K562 (cell line): ENCODE measurements around the gene PCNX3. TPM values are rescaled to one million over a fixed set of nuclear protein-coding genes. Genes with fewer than 3 reads are reported as not detected.

Source experiments
- CEBPZ ChIP-seq: fragments of 150-350 bp; IDR thresholded peaks from 2 replicates; pipeline ENCODE4 v1.6.1; 2014; ENCODE audit warnings: low read depth, mild to moderate bottlenecking, low read length, borderline replicate concordance
- HDAC3 ChIP-seq: fragments of 450-650 bp; IDR thresholded peaks from 2 replicates; pipeline ENCODE4 v1.6.1; 2018; ENCODE audit warnings: borderline replicate concordance, mild to moderate bottlenecking, moderate library complexity; ENCODE audit not compliant: partially characterized antibody
- HNRNPK ChIP-seq: fragments of 200-400 bp; formaldehyde crosslinking; IDR thresholded peaks from one replicate; pipeline ENCODE4 v1.6.1; 2018; ENCODE audit warnings: mild to moderate bottlenecking, low read depth, low read length; ENCODE audit not compliant: poor library complexity, severe bottlenecking
- HNRNPL ChIP-seq: fragments of 200-400 bp; formaldehyde crosslinking; IDR thresholded peaks from 2 replicates; pipeline ENCODE4 v1.6.1; 2017; ENCODE audit warnings: low read depth, mild to moderate bottlenecking, low read length
- MEF2A ChIP-seq: IDR thresholded peaks from 2 replicates; pipeline ENCODE4 v1.6.1; 2011; ENCODE audit warnings: low read depth, mild to moderate bottlenecking, low read length, moderate library complexity; ENCODE audit not compliant: control insufficient read depth
- MIER1 ChIP-seq: fragments of 450-650 bp; IDR thresholded peaks from 2 replicates; pipeline ENCODE4 v1.6.1; 2016; ENCODE audit warnings: antibody characterized with exemption, mild to moderate bottlenecking, low read depth
- NR0B1 ChIP-seq: fragments of 450-650 bp; IDR thresholded peaks from one replicate; pipeline ENCODE4 v1.6.1; 2018; ENCODE audit warnings: mild to moderate bottlenecking, moderate library complexity; ENCODE audit not compliant: partially characterized antibody
- NR2C2 ChIP-seq, 2 experiments: fragments of 200-800 bp in 1 of 2; sonication (Bioruptor generic) in 1 of 2; sonication (generic) in 1 of 2; formaldehyde crosslinking in 1 of 2; IDR thresholded peaks; 2 replicates each; pipeline versions ENCODE4 v1.6.1 to v1.8.0; 2016 to 2022; ENCODE audit warnings: mild to moderate bottlenecking in 1 of 2, missing compliant biosample characterization in 1 of 2, missing genetic modification characterization in 1 of 2, missing genetic modification reagents in 1 of 2
- POU5F1 ChIP-seq: fragments of 150-350 bp; IDR thresholded peaks from 2 replicates; pipeline ENCODE4 v1.6.1; 2014; ENCODE audit warnings: borderline replicate concordance, low read length, low read depth, mild to moderate bottlenecking; ENCODE audit not compliant: partially characterized antibody
- PTTG1 ChIP-seq: fragments of 450-650 bp; IDR thresholded peaks from 2 replicates; pipeline ENCODE4 v1.6.1; 2016; ENCODE audit warnings: low read depth, mild to moderate bottlenecking, missing genetic modification characterization, missing compliant biosample characterization
- RUNX1 ChIP-seq: sonication (generic); IDR thresholded peaks from 2 replicates; pipeline ENCODE4 v1.6.1; 2016; ENCODE audit warnings: antibody characterized with exemption, low read depth
- ZKSCAN8 ChIP-seq: fragments of 200-800 bp; sonication (Bioruptor generic); IDR thresholded peaks from 2 replicates; pipeline ENCODE4 v1.6.1; 2016; ENCODE audit warnings: missing genetic modification characterization, missing compliant biosample characterization
- ZNF436 ChIP-seq: fragments of 250-450, 450-650 bp; sonication (Bioruptor Pico); formaldehyde crosslinking; IDR thresholded peaks from 2 replicates; pipeline ENCODE4 v1.7.0; 2020; ENCODE audit warnings: mild to moderate bottlenecking
- ZNF512 ChIP-seq: IDR thresholded peaks from 2 replicates; pipeline ENCODE4 v1.6.1; 2016; ENCODE audit warnings: missing genetic modification characterization, missing compliant biosample characterization
- polyA plus RNA-seq, 8 experiments: library from polyadenylated mRNA; depleted of rRNA in 4 of 8; stranded (reverse) in 5 of 8; unstranded in 3 of 8; fragments of >200 nt; fragmentation: Nextera tagmentation in 2 of 8; fragmentation: Illumina TruSeq in 1 of 8; extraction: Ambion mirVana in 2 of 8; extraction: Trizol in 1 of 8; gene quantifications; 2 replicates each; pipeline versions ENCODE4 v1.2.1 to v1.2.3, GENCODE V29; 2011 to 2014; ENCODE audit warnings: inconsistent platforms in 1 of 8, missing spikeins in 1 of 8
- total RNA-seq, 7 experiments: library from RNA; depleted of rRNA in 6 of 7; stranded (reverse); fragments of >200 nt in 6 of 7; fragmentation: Illumina TruSeq in 2 of 7; extraction: Trizol in 2 of 7; gene quantifications; 2 replicates each; pipeline versions ENCODE4 v1.2.1 to v1.2.3, GENCODE V29; 2011 to 2021; ENCODE audit warnings: low replicate concordance in 1 of 7
- TF ChIP-seq, protein P1 (sequence below): fragments of 250-450 bp; sonication (Bioruptor Pico); IDR thresholded peaks from 2 replicates; pipeline ENCODE4 v1.5.0; 2022; ENCODE audit warnings: mild to moderate bottlenecking

The PCNX3 gene
- total and polyA plus RNA-seq, 9 of the 15 experiments (the other 6 are each of a cell fraction or from before 2014, with no cell fraction given): 0.11 to 47.8 (median 12.8) TPM

- TF ChIP-seq MEF2A (0 out of 2 replicates have a peak, but pooled peaks have one; percentile 3), NR0B1 (no peak), HNRNPL (no peak), ZKSCAN8 (CRISPR knock-in tag) (no peak), POU5F1 (no peak), CEBPZ (no peak), PTTG1 (no peak), NR2C2 (CRISPR knock-in tag; IDR thresholded peaks at IDR 0.05) (peak; percentile 81; the same call in 1 of the 2 replicates), NR2C2 (tag; IDR thresholded peaks at IDR 0.05) (peak; percentile 86), ZNF512 (tag) (no peak), HNRNPK (no peak), ZNF436 (CRISPR knock-in tag) (no peak), MIER1 (no peak), HDAC3 (no peak), RUNX1 (peak; percentile 71; the same call in 1 of the 2 replicates)
- TF ChIP-seq, protein P1, sequence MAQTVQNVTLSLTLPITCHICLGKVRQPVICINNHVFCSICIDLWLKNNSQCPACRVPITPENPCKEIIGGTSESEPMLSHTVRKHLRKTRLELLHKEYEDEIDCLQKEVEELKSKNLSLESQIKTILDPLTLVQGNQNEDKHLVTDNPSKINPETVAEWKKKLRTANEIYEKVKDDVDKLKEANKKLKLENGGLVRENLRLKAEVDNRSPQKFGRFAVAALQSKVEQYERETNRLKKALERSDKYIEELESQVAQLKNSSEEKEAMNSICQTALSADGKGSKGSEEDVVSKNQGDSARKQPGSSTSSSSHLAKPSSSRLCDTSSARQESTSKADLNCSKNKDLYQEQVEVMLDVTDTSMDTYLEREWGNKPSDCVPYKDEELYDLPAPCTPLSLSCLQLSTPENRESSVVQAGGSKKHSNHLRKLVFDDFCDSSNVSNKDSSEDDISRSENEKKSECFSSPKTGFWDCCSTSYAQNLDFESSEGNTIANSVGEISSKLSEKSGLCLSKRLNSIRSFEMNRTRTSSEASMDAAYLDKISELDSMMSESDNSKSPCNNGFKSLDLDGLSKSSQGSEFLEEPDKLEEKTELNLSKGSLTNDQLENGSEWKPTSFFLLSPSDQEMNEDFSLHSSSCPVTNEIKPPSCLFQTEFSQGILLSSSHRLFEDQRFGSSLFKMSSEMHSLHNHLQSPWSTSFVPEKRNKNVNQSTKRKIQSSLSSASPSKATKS (CRISPR knock-in tag): no peak
Observed at GRCh38 chr11:65569973-65570918, 45.3 kb upstream of the PCNX3 start, which contains the start of gene ZNRD2 (continued).
